GM21447 (cell line): ENCODE measurements around the gene TUBB6.

ENCODE experiments used
- ATAC-seq: cut with Tn5 transposase; IDR thresholded peaks from one replicate; pipeline ENCODE4 v1.9.1; 2021; ENCODE audit not compliant: unreplicated experiment

The TUBB6 gene

GRCh38 chr18:12290086-12290485 is 18.0 kb upstream of the TUBB6 start:
- ATAC-seq: no peak

- ATAC-seq: no peak
Measured at GRCh38 chr18:12291161-12291560, 16.9 kb upstream of the TUBB6 start.

- no peak for ATAC-seq
Measured at GRCh38 chr18:12291690-12292089, 16.4 kb upstream of the TUBB6 start.

- no peak for ATAC-seq
Measured at GRCh38 chr18:12293831-12294230, 14.2 kb upstream of the TUBB6 start.

GRCh38 chr18:12295389-12296086 is 12.5 kb upstream of the TUBB6 start:
- no peak for ATAC-seq

- no peak for ATAC-seq
Measured at GRCh38 chr18:12296087-12296403, 12.0 kb upstream of the TUBB6 start.

GRCh38 chr18:12296457-12296856 is 11.6 kb upstream of the TUBB6 start:
- no peak for ATAC-seq

GRCh38 chr18:12299862-12300261 is 8.2 kb upstream of the TUBB6 start:
- no peak for ATAC-seq

GRCh38 chr18:12301263-12302005 is 6.6 kb upstream of the TUBB6 start:
- no peak for ATAC-seq

- no peak for ATAC-seq
Measured at GRCh38 chr18:12302391-12303147, 5.5 kb upstream of the TUBB6 start.

GRCh38 chr18:12304351-12305210 is 3.5 kb upstream of the TUBB6 start:
- no peak for ATAC-seq

- ATAC-seq: no peak
Measured at GRCh38 chr18:12305211-12305610, 2.8 kb upstream of the TUBB6 start.

- ATAC-seq: no peak
Measured at GRCh38 chr18:12305930-12306629, 2.0 kb upstream of the TUBB6 start.

- peak; percentile 16 for ATAC-seq
Measured at GRCh38 chr18:12306752-12307700, 1.0 kb upstream of the TUBB6 start.

- ATAC-seq: peak; percentile 64
Measured at GRCh38 chr18:12308386-12309100, 502 bp downstream of the TUBB6 start.

- no peak for ATAC-seq
Measured at GRCh38 chr18:12309683-12310198, 1.7 kb downstream of the TUBB6 start.

GRCh38 chr18:12310762-12311161 is 2.7 kb downstream of the TUBB6 start:
- no peak for ATAC-seq

- ATAC-seq: no peak
Measured at GRCh38 chr18:12312976-12313375, 4.9 kb downstream of the TUBB6 start.
